ENCODE results near the gene RANBP6. TPM values are rescaled to one million over a fixed set of nuclear protein-coding genes. Genes with fewer than 3 reads are reported as not detected.
A peak's percentile ranks its signal among the peaks of the same experiment; 100 is the strongest.

The RANBP6 gene
- total and polyA plus RNA-seq, 7 experiments from 2014 or later: 21.0 to 34.3 (median 23.4) TPM

DNA sequence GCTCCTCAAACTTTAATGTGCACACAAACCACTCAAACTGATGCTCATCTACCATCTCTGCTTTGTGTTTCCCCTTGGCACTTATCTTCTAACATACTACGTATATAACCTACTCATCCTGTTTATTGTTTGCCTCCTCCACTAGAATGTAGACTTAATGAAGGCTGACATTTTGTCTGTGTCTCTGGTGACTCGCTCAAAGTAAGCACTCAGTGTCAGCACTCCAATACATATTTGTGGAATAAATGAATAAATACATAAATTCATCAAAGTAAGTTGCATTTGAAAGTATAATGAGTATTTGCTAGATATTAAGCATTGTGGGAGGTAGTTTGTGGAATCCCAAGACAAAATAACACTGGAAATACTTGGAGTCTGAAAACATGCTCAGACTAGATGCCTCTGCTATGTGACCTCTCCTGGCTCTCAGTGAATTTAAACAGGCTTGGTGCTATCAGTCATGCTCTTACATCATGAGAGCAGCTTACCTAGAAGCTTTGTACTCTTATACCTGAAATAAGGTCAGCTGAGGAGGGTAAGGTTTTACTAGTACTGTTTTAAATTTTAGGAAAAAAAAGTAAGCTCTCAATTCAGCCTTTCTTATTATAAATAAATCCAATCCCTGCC lies 37.0 kb upstream of the RANBP6 start:
- DNase-seq (no peak), ATAC-seq (no peak)
- no peaks in the 10 kb centered on the region for H3K36me3 ChIP-seq (ENCODE audit: control insufficient read depth in 2 of 3, insufficient read depth in 3 of 3, low read length in 3 of 3)
- Mint-ChIP-seq H3K4me1 (peaks cover 0 to 12% (median 5%) of the 10 kb centered on the region in 7 donors), H3K4me3 (no peak overlapping the region), H3K27ac (no peak overlapping the region), H3K27me3 (peaks cover 0 to 5% (median under 1%) of the 10 kb centered on the region in 5 donors), H3K36me3 (no peaks in the 10 kb centered on the region), H3K9me3 (no peaks in the 10 kb centered on the region)
- H3K4me1 ChIP-seq (ENCODE audit: control insufficient read depth in 2 of 2, insufficient read depth in 2 of 2, low read length in 2 of 2): no peaks in the 10 kb centered on the region
- H3K9me3 ChIP-seq (ENCODE audit: control insufficient read depth in 2 of 3, low read length in 3 of 3): no peaks in the 10 kb centered on the region
- no peak overlapping the region for H3K27ac ChIP-seq (ENCODE audit: low read depth, low read length)
- no peak overlapping the region for H3K4me3 ChIP-seq (ENCODE audit: low read length)
- H3K27me3 ChIP-seq (ENCODE audit: control insufficient read depth in 2 of 2, insufficient read depth in 2 of 2, low read length in 2 of 2): no peaks in the 10 kb centered on the region
- CTCF ChIA-PET: interaction anchor here (2.6 kb wide), 1 partner anchor 166 kb away, joined by 28 read pairs; no protein-coding TSS in a partner anchor
- POLR2A ChIA-PET: no interaction called here
- intact Hi-C loops (cut with micrococcal nuclease): loop anchor here (5.0 to 10.0 kb wide), 4 partner anchors 45 to 632 kb away; a partner anchor contains a TSS

DNA sequence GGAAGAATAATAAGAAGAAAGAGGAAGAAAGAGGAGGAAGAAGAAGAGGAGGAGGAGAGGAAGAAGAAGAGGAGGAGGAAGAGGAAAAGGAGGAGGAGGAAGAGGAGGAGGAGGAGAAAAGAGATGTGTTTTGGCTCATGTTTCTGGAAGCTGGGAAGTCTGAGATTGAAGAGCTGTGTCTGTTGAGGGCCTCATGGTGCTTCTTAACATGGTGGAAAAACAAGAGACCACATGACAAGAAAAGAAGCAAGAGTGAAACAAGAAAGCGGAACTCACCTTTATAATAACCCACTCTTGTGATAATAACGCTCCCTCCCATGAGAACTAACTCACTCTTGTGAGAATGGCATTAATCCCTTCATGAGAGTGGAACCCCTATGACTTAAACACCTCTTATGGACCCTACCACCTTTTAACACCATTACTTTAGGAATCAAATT lies 36.1 kb upstream of the RANBP6 start:
- no peaks in the 10 kb centered on the region for H3K9me3 ChIP-seq (ENCODE audit: control insufficient read depth in 2 of 3, low read length in 3 of 3)
- no peak overlapping the region for H3K4me3 ChIP-seq (ENCODE audit: low read length)
- no peaks in the 10 kb centered on the region for H3K27me3 ChIP-seq (ENCODE audit: control insufficient read depth in 2 of 2, insufficient read depth in 2 of 2, low read length in 2 of 2)
- Mint-ChIP-seq H3K27me3 (peaks cover 5 to 9% (median 6%) of the 10 kb centered on the region in 5 donors), H3K27ac (no peak overlapping the region), H3K4me1 (peaks cover 0 to 12% (median 5%) of the 10 kb centered on the region in 7 donors), H3K9me3 (no peaks in the 10 kb centered on the region), H3K36me3 (no peaks in the 10 kb centered on the region), H3K4me3 (no peak overlapping the region)
- no peaks in the 10 kb centered on the region for H3K36me3 ChIP-seq (ENCODE audit: control insufficient read depth in 2 of 3, insufficient read depth in 3 of 3, low read length in 3 of 3)
- ATAC-seq: no peak
- no peaks in the 10 kb centered on the region for H3K4me1 ChIP-seq (ENCODE audit: control insufficient read depth in 2 of 2, insufficient read depth in 2 of 2, low read length in 2 of 2)
- ChIA-PET CTCF (no interaction called here), POLR2A (no interaction called here)
- DNase-seq: no peak
- H3K27ac ChIP-seq (ENCODE audit: low read depth, low read length): no peak overlapping the region
- intact Hi-C loops (cut with micrococcal nuclease): loop anchor here (2.0 to 10.0 kb wide), 5 partner anchors 44 to 633 kb away; a partner anchor contains a TSS

DNA sequence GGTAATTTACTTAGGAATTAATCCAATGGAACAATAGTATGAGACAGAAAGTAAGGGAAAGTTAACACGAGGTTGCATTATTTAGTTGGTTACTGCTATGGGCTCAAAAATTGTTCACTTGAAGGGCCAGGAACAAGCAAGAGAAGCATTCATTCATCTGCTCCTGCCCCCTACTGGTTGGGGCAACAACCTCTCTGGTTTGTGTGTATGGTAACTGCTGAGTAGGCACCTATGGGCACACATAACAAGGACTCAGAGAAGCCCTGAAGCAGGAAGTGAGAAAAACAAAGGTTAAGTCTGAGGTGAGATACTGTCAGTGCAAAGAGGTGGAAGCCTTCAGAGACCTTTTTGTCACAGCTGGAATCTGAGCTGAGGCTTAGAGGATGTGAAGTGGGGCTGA lies 34.4 kb upstream of the RANBP6 start:
- H3K27ac Mint-ChIP-seq: no peak overlapping the region
- DNase-seq (peak in 3 of 9 donors; percentile 6 to 34 (median 11)), ATAC-seq (peak; percentile 70)
- Histone ChIP-seq H3K4me1 (ENCODE audit: control insufficient read depth in 2 of 2, insufficient read depth in 2 of 2, low read length in 2 of 2) (no peaks in the 10 kb centered on the region), H3K9me3 (ENCODE audit: control insufficient read depth in 2 of 3, low read length in 3 of 3) (no peaks in the 10 kb centered on the region), H3K27me3 (ENCODE audit: control insufficient read depth in 2 of 2, insufficient read depth in 2 of 2, low read length in 2 of 2) (no peaks in the 10 kb centered on the region), H3K36me3 (ENCODE audit: control insufficient read depth in 2 of 3, insufficient read depth in 3 of 3, low read length in 3 of 3) (no peaks in the 10 kb centered on the region), H3K4me3 (ENCODE audit: low read length) (no peak overlapping the region), H3K27ac (ENCODE audit: low read depth, low read length) (no peak overlapping the region)
- POLR2A ChIA-PET: no interaction called here
- H3K9me3 Mint-ChIP-seq: no peaks in the 10 kb centered on the region
- no peaks in the 10 kb centered on the region for H3K36me3 Mint-ChIP-seq
- peaks cover 0 to 9% (median 5%) of the 10 kb centered on the region in 7 donors for H3K4me1 Mint-ChIP-seq
- CTCF ChIA-PET: no interaction called here
- peak overlapping the region in 1 of 10 donors; percentile 5 for H3K4me3 Mint-ChIP-seq
- peaks cover 5 to 9% (median 6%) of the 10 kb centered on the region in 5 donors for H3K27me3 Mint-ChIP-seq
- intact Hi-C loops (cut with micrococcal nuclease): loop anchor here (1.0 to 10.0 kb wide), 6 partner anchors 42 to 635 kb away; a partner anchor contains a TSS

DNA sequence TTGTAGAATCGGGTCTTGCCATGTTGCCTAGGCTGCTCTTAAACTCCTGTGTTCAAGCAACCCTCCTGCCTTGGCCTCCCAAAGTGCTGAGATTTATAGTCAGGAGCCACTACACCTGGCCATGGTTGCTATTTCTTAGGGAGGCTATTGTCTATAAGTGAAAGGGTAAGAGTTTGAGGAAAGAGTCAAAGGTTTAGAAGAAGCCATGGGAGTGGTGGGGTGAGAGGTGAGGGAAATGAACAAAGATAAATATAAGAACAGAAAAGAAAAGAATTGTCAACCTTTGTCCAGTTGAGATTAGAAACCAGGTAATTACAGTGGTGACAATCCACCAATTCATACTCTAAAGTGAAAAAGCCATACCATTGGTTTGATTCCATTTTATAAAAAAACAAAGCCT lies 32.6 kb upstream of the RANBP6 start:
- peaks cover 0 to 2% of the 10 kb centered on the region in 2 donors for H3K27me3 ChIP-seq (ENCODE audit: control insufficient read depth in 2 of 2, insufficient read depth in 2 of 2, low read length in 2 of 2)
- POLR2A ChIA-PET: no interaction called here
- no peak overlapping the region for H3K27ac Mint-ChIP-seq
- DNase-seq (no peak), ATAC-seq (no peak)
- H3K27me3 Mint-ChIP-seq: peaks cover 5 to 13% (median 6%) of the 10 kb centered on the region in 5 donors
- no peaks in the 10 kb centered on the region for H3K4me1 ChIP-seq (ENCODE audit: control insufficient read depth in 2 of 2, insufficient read depth in 2 of 2, low read length in 2 of 2)
- no peak overlapping the region for H3K4me3 Mint-ChIP-seq
- no peak overlapping the region for H3K4me3 ChIP-seq (ENCODE audit: low read length)
- H3K9me3 Mint-ChIP-seq: peaks cover 0 to 1% (median 0%) of the 10 kb centered on the region in 11 donors
- H3K36me3 ChIP-seq (ENCODE audit: control insufficient read depth in 2 of 3, insufficient read depth in 3 of 3, low read length in 3 of 3): no peaks in the 10 kb centered on the region
- H3K9me3 ChIP-seq (ENCODE audit: control insufficient read depth in 2 of 3, low read length in 3 of 3): no peaks in the 10 kb centered on the region
- no peaks in the 10 kb centered on the region for H3K36me3 Mint-ChIP-seq
- peaks cover 0 to 6% (median 5%) of the 10 kb centered on the region in 7 donors for H3K4me1 Mint-ChIP-seq
- intact Hi-C loops (cut with micrococcal nuclease): no loop called here
- CTCF ChIA-PET: no interaction called here
- H3K27ac ChIP-seq (ENCODE audit: low read depth, low read length): no peak overlapping the region

DNA sequence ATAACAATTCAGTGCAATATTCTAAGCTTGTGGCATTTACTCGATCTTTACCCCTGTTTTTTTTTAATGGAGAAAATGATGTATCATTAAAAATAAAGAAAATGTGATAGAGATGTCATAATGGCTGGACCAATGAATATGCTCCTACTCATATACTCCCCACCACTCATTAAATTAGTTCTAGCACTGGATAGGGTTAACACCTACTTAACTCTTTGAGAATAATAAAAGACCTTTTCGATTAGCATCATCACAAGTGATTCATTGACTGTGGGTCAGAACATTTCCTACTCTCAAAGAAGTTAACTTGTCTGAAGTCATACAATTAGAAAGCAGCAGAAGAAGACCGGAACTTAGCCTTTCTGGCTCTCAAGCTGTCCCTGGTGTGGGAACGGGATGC lies 31.6 kb upstream of the RANBP6 start:
- H3K27me3 Mint-ChIP-seq: peaks cover 6 to 20% (median 9%) of the 10 kb centered on the region in 5 donors
- ChIA-PET CTCF (interaction anchor here (0.6 kb wide), 1 partner anchor 521 kb away, joined by 3 read pairs; no protein-coding TSS in a partner anchor), POLR2A (no interaction called here)
- peaks cover 0 to 6% (median 5%) of the 10 kb centered on the region in 7 donors for H3K4me1 Mint-ChIP-seq
- no peak overlapping the region for H3K4me3 ChIP-seq (ENCODE audit: low read length)
- H3K27ac ChIP-seq (ENCODE audit: low read depth, low read length): no peak overlapping the region
- H3K27ac Mint-ChIP-seq: no peak overlapping the region
- H3K9me3 Mint-ChIP-seq: peaks cover 0 to 1% (median 0%) of the 10 kb centered on the region in 11 donors
- ATAC-seq (no peak), DNase-seq (no peak)
- H3K4me1 ChIP-seq (ENCODE audit: control insufficient read depth in 2 of 2, insufficient read depth in 2 of 2, low read length in 2 of 2): no peaks in the 10 kb centered on the region
- no peaks in the 10 kb centered on the region for H3K36me3 ChIP-seq (ENCODE audit: control insufficient read depth in 2 of 3, insufficient read depth in 3 of 3, low read length in 3 of 3)
- intact Hi-C loops (cut with micrococcal nuclease): no loop called here
- H3K4me3 Mint-ChIP-seq: no peak overlapping the region
- H3K36me3 Mint-ChIP-seq: no peaks in the 10 kb centered on the region
- H3K9me3 ChIP-seq (ENCODE audit: control insufficient read depth in 2 of 3, low read length in 3 of 3): no peaks in the 10 kb centered on the region
- H3K27me3 ChIP-seq (ENCODE audit: control insufficient read depth in 2 of 2, insufficient read depth in 2 of 2, low read length in 2 of 2): peaks cover 0 to 2% of the 10 kb centered on the region in 2 donors

DNA sequence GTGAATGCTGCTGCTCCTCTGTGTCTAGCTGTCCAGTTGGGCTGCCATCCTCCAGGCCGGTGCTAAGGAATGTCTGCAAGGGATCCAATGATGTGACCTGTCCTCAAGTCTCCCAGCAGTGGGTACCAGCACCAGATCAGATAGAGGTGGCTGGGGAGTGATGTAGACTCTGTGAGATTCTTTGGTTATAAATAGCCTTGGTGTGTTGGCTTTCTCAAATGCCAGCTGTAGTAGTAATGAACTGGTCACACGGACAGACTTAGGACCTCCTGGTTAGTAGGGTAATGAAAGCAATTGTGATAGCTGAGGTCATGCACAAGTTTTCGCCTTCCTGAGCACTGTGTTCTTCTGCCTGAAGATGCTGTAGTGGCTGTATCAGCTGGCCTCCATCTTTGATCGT lies 29.9 kb upstream of the RANBP6 start:
- intact Hi-C loops (cut with micrococcal nuclease): no loop called here
- CTCF ChIA-PET: no interaction called here
- Histone ChIP-seq H3K27me3 (ENCODE audit: control insufficient read depth in 2 of 2, insufficient read depth in 2 of 2, low read length in 2 of 2) (peaks cover 2% of the 10 kb centered on the region in 2 donors), H3K9me3 (ENCODE audit: control insufficient read depth in 2 of 3, low read length in 3 of 3) (no peaks in the 10 kb centered on the region), H3K4me3 (ENCODE audit: low read length) (no peak overlapping the region), H3K27ac (ENCODE audit: low read depth, low read length) (no peak overlapping the region), H3K4me1 (ENCODE audit: control insufficient read depth in 2 of 2, insufficient read depth in 2 of 2, low read length in 2 of 2) (no peaks in the 10 kb centered on the region), H3K36me3 (ENCODE audit: control insufficient read depth in 2 of 3, insufficient read depth in 3 of 3, low read length in 3 of 3) (no peaks in the 10 kb centered on the region)
- DNase-seq (no peak), ATAC-seq (no peak)
- Mint-ChIP-seq H3K36me3 (no peaks in the 10 kb centered on the region), H3K4me3 (no peak overlapping the region), H3K27me3 (peaks cover 6 to 37% (median 12%) of the 10 kb centered on the region in 5 donors), H3K9me3 (peaks cover 0 to 1% (median 0%) of the 10 kb centered on the region in 11 donors), H3K27ac (no peak overlapping the region), H3K4me1 (peaks cover 0 to 6% (median 5%) of the 10 kb centered on the region in 7 donors)
- POLR2A ChIA-PET: no interaction called here

DNA sequence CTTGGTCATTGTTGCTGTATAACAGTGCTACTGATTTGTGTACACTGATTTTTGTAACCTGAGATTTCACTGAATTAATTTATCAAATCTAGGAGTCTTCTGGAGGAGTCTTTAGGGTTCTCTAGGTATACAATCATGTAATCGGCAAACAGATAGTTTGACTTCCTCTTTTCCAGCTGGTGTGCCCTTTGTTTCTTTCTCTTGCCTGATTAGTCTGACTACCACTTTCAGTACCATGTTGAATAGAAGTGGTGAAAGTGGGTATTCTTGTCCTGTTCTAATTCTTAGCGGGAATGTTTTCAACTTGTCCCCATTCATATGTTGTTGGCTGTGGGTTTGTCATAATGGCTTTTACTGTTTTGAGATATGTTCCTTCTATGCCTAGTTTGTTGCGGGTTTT lies 24.7 kb upstream of the RANBP6 start:
- Mint-ChIP-seq H3K9me3 (peaks cover 0 to 2% (median 0%) of the 10 kb centered on the region in 11 donors), H3K27me3 (peaks cover 0 to 61% (median 8%) of the 10 kb centered on the region in 5 donors), H3K4me1 (peaks cover 0 to 2% (median 0%) of the 10 kb centered on the region in 7 donors), H3K4me3 (no peak overlapping the region), H3K36me3 (no peaks in the 10 kb centered on the region), H3K27ac (no peak overlapping the region)
- POLR2A ChIA-PET: no interaction called here
- DNase-seq: no peak
- Histone ChIP-seq H3K27me3 (ENCODE audit: control insufficient read depth in 2 of 2, insufficient read depth in 2 of 2, low read length in 2 of 2) (peaks cover 2 to 5% of the 10 kb centered on the region in 2 donors), H3K9me3 (ENCODE audit: control insufficient read depth in 2 of 3, low read length in 3 of 3) (no peaks in the 10 kb centered on the region), H3K4me3 (ENCODE audit: low read length) (no peak overlapping the region), H3K36me3 (ENCODE audit: control insufficient read depth in 2 of 3, insufficient read depth in 3 of 3, low read length in 3 of 3) (no peaks in the 10 kb centered on the region), H3K4me1 (ENCODE audit: control insufficient read depth in 2 of 2, insufficient read depth in 2 of 2, low read length in 2 of 2) (no peaks in the 10 kb centered on the region), H3K27ac (ENCODE audit: low read depth, low read length) (no peak overlapping the region)
- ATAC-seq: no peak
- CTCF ChIA-PET: no interaction called here
- intact Hi-C loops (cut with micrococcal nuclease): no loop called here

Data from naive thymus-derived CD4-positive, alpha-beta T cell (primary cell).